Liver (tissue), 9 donors: ENCODE measurements around the gene POU3F1. TPM values are rescaled to one million over a fixed set of nuclear protein-coding genes. Genes with fewer than 3 reads are reported as not detected.

ENCODE experiments used
- DNase-seq: peaks from one replicate; pipeline ENCODE4 v3.0.0-alpha.2; 2017; ENCODE audit warnings: low spot score
- H3K27ac ChIP-seq, 2 donors: one replicate each; pipeline ENCODE4 v1.7.0; 2013; ENCODE audit warnings: inconsistent platforms in 2 of 2, low read length in 2 of 2, control low read depth in 1 of 2, low read depth in 1 of 2, mild to moderate bottlenecking in 1 of 2
- H3K27me3 ChIP-seq, 4 donors: one replicate each; pipeline versions ENCODE4 v1.6.1 to v1.7.0; 2013; ENCODE audit warnings: low read length in 3 of 4, inconsistent platforms in 1 of 4, mild to moderate bottlenecking in 1 of 4, moderate library complexity in 1 of 4; ENCODE audit not compliant: control insufficient read depth in 4 of 4, insufficient read depth in 4 of 4
- H3K36me3 ChIP-seq, 4 donors: one replicate each; pipeline versions ENCODE4 v1.6.1 to v1.7.0; 2013; ENCODE audit warnings: low read length in 3 of 4, mild to moderate bottlenecking in 3 of 4, low read depth in 1 of 4, moderate library complexity in 1 of 4; ENCODE audit not compliant: control insufficient read depth in 4 of 4, insufficient read depth in 3 of 4
- H3K4me1 ChIP-seq, 4 donors: one replicate each; pipeline versions ENCODE4 v1.6.1 to v1.7.0; 2013; ENCODE audit warnings: low read length in 3 of 4, mild to moderate bottlenecking in 3 of 4, moderate library complexity in 1 of 4; ENCODE audit not compliant: control insufficient read depth in 4 of 4, insufficient read depth in 4 of 4
- H3K4me3 ChIP-seq, 3 donors: one replicate each; pipeline versions ENCODE4 v1.6.1 to v1.7.0; 2013; ENCODE audit warnings: low read length in 3 of 3, control low read depth in 1 of 3, low read depth in 1 of 3, mild to moderate bottlenecking in 1 of 3
- H3K9ac ChIP-seq, 2 donors: one replicate each; pipeline ENCODE4 v1.7.0; 2013; ENCODE audit warnings: low read length in 2 of 2, mild to moderate bottlenecking in 2 of 2, moderate library complexity in 2 of 2, control low read depth in 1 of 2, low read depth in 1 of 2
- H3K9me3 ChIP-seq, 4 donors: one replicate each; pipeline versions ENCODE4 v1.6.1 to v1.7.0; 2013; ENCODE audit warnings: low read length in 3 of 4; ENCODE audit not compliant: control insufficient read depth in 4 of 4
- EGR1 ChIP-seq, 2 donors: IDR thresholded peaks; 2 replicates each; pipeline ENCODE4 v1.6.1; 2016 to 2018; ENCODE audit warnings: antibody characterized with exemption in 2 of 2, low read depth in 2 of 2
- FOXA1 ChIP-seq: IDR thresholded peaks from 2 replicates; pipeline ENCODE4 v1.6.1; 2016; ENCODE audit warnings: antibody characterized with exemption
- GABPA ChIP-seq, 2 donors: IDR thresholded peaks in 1 of 2; conservative IDR thresholded peaks in 1 of 2; 2 replicates each; pipeline ENCODE4 v1.6.1; 2016; ENCODE audit warnings: antibody characterized with exemption in 2 of 2, mild to moderate bottlenecking in 1 of 2, moderate library complexity in 1 of 2
- HNF4A ChIP-seq, 2 donors: conservative IDR thresholded peaks; 2 replicates each; pipeline ENCODE4 v1.6.1; 2016; ENCODE audit warnings: antibody characterized with exemption in 2 of 2, mild to moderate bottlenecking in 2 of 2
- HNF4G ChIP-seq: IDR thresholded peaks from 2 replicates; pipeline ENCODE4 v1.6.1; 2016; ENCODE audit warnings: antibody characterized with exemption
- JUND ChIP-seq, 2 donors: IDR thresholded peaks; 2 replicates each; pipeline ENCODE4 v1.6.1; 2016; ENCODE audit warnings: antibody characterized with exemption in 2 of 2
- NR2F2 ChIP-seq: IDR thresholded peaks from 2 replicates; pipeline ENCODE4 v1.6.1; 2016; ENCODE audit warnings: antibody characterized with exemption
- RAD21 ChIP-seq, 2 donors: IDR thresholded peaks; 2 replicates each; pipeline ENCODE4 v1.6.1; 2016; ENCODE audit warnings: antibody characterized with exemption in 2 of 2, mild to moderate bottlenecking in 2 of 2
- RXRA ChIP-seq, 2 donors: IDR thresholded peaks; 2 replicates each; pipeline ENCODE4 v1.6.1; 2017 to 2018; ENCODE audit warnings: antibody characterized with exemption in 2 of 2, mild to moderate bottlenecking in 1 of 2
- SP1 ChIP-seq: IDR thresholded peaks from 2 replicates; pipeline ENCODE4 v1.6.1; 2018; ENCODE audit warnings: antibody characterized with exemption, mild to moderate bottlenecking
- YY1 ChIP-seq: IDR thresholded peaks from 2 replicates; pipeline ENCODE4 v1.6.1; 2016; ENCODE audit warnings: antibody characterized with exemption, mild to moderate bottlenecking
- WGBS: extraction: QIAGEN DNeasy Blood & Tissue Kit; methylation state at CpG from one replicate; pipeline ENCODE4 v1.1.7; 2013; 5-methylcytosine and 5-hydroxymethylcytosine counted together
- polyA plus RNA-seq, 2 donors: library from polyadenylated mRNA; stranded (reverse) in 1 of 2; unstranded in 1 of 2; fragments of 200-250 nt in 1 of 2; fragments of >200 nt in 1 of 2; fragmentation: Nextera tagmentation in 1 of 2; extraction: Ambion mirVana in 1 of 2; gene quantifications; one replicate each; pipeline versions ENCODE4 v1.2.1 to v1.2.3, GENCODE V29; 2013 to 2015
- total RNA-seq, 2 donors: library from RNA; depleted of rRNA; stranded (reverse); fragments of >200 nt; gene quantifications; one replicate each; pipeline ENCODE4 v1.2.3, GENCODE V29; 2014
- TF ChIP-seq, protein P1 (sequence below): IDR thresholded peaks from 2 replicates; pipeline ENCODE4 v1.6.1; 2016; ENCODE audit warnings: antibody characterized with exemption
- TF ChIP-seq, protein P2 (sequence below): IDR thresholded peaks from 2 replicates; pipeline ENCODE4 v1.6.1; 2016; ENCODE audit warnings: antibody characterized with exemption
- TF ChIP-seq, protein P3 (sequence below): IDR thresholded peaks from 2 replicates; pipeline ENCODE4 v1.6.1; 2016; ENCODE audit warnings: antibody characterized with exemption, mild to moderate bottlenecking
- TF ChIP-seq, protein P4 (sequence below): fragments of 150-350 bp; IDR thresholded peaks from 2 replicates; pipeline ENCODE4 v1.5.1; 2017; ENCODE audit warnings: improper control_type of control experiment, low read depth, low read length; ENCODE audit not compliant: missing input control
- TF ChIP-seq, protein P5 (sequence below): IDR thresholded peaks from 2 replicates; pipeline ENCODE4 v1.6.1; 2016; ENCODE audit warnings: antibody characterized with exemption
- donor health status: healthy.
- donor health status: healthy.
- donor health status: healthy.
- donor health status: healthy.
- donor health status: healthy.

Gene POU3F1
- total and polyA plus RNA-seq, 4 donors: not detected

DNA sequence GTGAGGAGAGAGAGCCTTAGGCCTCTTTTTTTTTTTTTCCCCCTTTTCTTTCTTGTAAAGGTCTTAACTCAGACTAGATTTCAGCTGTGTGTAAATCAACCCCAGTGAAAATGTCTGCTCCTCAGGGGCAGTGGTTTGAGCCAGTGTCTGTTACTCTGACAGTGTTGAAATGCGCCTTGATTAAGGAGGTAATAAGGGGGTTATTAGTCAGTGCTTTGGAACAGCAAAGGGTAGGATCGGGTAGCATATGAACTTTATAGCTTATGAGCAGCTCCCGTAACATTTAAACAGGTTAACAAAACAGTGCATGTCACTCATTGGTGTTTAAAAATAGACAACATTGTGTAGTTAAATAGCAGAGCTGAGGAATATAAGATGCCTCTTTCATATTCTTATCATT lies 23.8 kb downstream of the POU3F1 start:
- Histone ChIP-seq H3K36me3 (peaks cover 6 to 71% (median 59%) of the 10 kb centered on the region in 4 donors), H3K4me1 (peaks cover 0 to 2% (median 0%) of the 10 kb centered on the region in 4 donors), H3K9me3 (no peaks in the 10 kb centered on the region), H3K9ac (no peak overlapping the region), H3K27ac (no peak overlapping the region), H3K27me3 (no peaks in the 10 kb centered on the region), H3K4me3 (no peak overlapping the region)
- 93% methylated on average over 3 of the region's 3 CpGs for WGBS
- DNase-seq: no peak
- TF ChIP-seq GABPA (IDR thresholded peaks at IDR 0.05 in 1 of 2, conservative IDR thresholded peaks at IDR 0.05 in 1 of 2) (no peak), EGR1 (IDR thresholded peaks at IDR 0.05; ENCODE audit: low read depth in 2 of 2) (no peak), NR2F2 (no peak), RAD21 (IDR thresholded peaks at IDR 0.05) (no peak), FOXA1 (no peak), HNF4G (no peak), RXRA (IDR thresholded peaks at IDR 0.05) (no peak), SP1 (no peak), JUND (IDR thresholded peaks at IDR 0.05) (no peak)
- TF ChIP-seq, protein P1, sequence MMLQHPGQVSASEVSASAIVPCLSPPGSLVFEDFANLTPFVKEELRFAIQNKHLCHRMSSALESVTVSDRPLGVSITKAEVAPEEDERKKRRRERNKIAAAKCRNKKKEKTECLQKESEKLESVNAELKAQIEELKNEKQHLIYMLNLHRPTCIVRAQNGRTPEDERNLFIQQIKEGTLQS: no peak
- TF ChIP-seq, protein P2, sequence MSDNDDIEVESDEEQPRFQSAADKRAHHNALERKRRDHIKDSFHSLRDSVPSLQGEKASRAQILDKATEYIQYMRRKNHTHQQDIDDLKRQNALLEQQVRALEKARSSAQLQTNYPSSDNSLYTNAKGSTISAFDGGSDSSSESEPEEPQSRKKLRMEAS: no peak
- TF ChIP-seq, protein P3, sequence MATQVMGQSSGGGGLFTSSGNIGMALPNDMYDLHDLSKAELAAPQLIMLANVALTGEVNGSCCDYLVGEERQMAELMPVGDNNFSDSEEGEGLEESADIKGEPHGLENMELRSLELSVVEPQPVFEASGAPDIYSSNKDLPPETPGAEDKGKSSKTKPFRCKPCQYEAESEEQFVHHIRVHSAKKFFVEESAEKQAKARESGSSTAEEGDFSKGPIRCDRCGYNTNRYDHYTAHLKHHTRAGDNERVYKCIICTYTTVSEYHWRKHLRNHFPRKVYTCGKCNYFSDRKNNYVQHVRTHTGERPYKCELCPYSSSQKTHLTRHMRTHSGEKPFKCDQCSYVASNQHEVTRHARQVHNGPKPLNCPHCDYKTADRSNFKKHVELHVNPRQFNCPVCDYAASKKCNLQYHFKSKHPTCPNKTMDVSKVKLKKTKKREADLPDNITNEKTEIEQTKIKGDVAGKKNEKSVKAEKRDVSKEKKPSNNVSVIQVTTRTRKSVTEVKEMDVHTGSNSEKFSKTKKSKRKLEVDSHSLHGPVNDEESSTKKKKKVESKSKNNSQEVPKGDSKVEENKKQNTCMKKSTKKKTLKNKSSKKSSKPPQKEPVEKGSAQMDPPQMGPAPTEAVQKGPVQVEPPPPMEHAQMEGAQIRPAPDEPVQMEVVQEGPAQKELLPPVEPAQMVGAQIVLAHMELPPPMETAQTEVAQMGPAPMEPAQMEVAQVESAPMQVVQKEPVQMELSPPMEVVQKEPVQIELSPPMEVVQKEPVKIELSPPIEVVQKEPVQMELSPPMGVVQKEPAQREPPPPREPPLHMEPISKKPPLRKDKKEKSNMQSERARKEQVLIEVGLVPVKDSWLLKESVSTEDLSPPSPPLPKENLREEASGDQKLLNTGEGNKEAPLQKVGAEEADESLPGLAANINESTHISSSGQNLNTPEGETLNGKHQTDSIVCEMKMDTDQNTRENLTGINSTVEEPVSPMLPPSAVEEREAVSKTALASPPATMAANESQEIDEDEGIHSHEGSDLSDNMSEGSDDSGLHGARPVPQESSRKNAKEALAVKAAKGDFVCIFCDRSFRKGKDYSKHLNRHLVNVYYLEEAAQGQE: no peak
- TF ChIP-seq, protein P4, sequence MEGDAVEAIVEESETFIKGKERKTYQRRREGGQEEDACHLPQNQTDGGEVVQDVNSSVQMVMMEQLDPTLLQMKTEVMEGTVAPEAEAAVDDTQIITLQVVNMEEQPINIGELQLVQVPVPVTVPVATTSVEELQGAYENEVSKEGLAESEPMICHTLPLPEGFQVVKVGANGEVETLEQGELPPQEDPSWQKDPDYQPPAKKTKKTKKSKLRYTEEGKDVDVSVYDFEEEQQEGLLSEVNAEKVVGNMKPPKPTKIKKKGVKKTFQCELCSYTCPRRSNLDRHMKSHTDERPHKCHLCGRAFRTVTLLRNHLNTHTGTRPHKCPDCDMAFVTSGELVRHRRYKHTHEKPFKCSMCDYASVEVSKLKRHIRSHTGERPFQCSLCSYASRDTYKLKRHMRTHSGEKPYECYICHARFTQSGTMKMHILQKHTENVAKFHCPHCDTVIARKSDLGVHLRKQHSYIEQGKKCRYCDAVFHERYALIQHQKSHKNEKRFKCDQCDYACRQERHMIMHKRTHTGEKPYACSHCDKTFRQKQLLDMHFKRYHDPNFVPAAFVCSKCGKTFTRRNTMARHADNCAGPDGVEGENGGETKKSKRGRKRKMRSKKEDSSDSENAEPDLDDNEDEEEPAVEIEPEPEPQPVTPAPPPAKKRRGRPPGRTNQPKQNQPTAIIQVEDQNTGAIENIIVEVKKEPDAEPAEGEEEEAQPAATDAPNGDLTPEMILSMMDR: no peak

DNA sequence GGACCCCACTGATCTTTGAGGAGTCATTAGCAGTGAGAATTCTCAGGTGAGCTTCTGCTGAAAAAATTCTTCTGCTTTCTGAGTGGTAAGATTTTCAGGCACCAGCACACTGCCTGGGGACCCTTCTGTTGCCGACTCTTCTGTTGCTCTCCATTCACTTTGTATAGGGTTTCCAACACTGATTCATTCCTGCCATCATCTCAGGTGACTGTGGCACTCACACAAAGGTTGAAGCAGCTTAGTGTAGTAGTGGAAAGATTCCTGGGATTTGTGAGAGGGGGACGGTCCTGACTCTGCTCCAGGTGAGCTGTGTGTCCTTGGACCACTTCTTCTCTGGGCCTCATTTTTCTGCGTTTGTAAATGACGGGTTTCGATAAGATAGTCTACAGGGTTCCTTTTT lies 24.6 kb downstream of the POU3F1 start:
- 97% methylated on average over 5 of the region's 5 CpGs for WGBS
- TF ChIP-seq, protein P1: no peak
- TF ChIP-seq YY1 (no peak), GABPA (IDR thresholded peaks at IDR 0.05 in 1 of 2, conservative IDR thresholded peaks at IDR 0.05 in 1 of 2) (no peak), HNF4G (no peak), RAD21 (IDR thresholded peaks at IDR 0.05) (no peak), HNF4A (conservative IDR thresholded peaks at IDR 0.05) (no peak), EGR1 (IDR thresholded peaks at IDR 0.05; ENCODE audit: low read depth in 2 of 2) (no peak), FOXA1 (no peak)
- TF ChIP-seq, protein P5, sequence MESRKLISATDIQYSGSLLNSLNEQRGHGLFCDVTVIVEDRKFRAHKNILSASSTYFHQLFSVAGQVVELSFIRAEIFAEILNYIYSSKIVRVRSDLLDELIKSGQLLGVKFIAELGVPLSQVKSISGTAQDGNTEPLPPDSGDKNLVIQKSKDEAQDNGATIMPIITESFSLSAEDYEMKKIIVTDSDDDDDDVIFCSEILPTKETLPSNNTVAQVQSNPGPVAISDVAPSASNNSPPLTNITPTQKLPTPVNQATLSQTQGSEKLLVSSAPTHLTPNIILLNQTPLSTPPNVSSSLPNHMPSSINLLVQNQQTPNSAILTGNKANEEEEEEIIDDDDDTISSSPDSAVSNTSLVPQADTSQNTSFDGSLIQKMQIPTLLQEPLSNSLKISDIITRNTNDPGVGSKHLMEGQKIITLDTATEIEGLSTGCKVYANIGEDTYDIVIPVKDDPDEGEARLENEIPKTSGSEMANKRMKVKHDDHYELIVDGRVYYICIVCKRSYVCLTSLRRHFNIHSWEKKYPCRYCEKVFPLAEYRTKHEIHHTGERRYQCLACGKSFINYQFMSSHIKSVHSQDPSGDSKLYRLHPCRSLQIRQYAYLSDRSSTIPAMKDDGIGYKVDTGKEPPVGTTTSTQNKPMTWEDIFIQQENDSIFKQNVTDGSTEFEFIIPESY: no peak
- TF ChIP-seq, protein P2: no peak
- TF ChIP-seq, protein P4: no peak
- no peaks in the 10 kb centered on the region for H3K9me3 ChIP-seq
- no peak overlapping the region for H3K27ac ChIP-seq
- no peak overlapping the region for H3K9ac ChIP-seq
- H3K27me3 ChIP-seq: no peaks in the 10 kb centered on the region
- no peak overlapping the region for H3K4me3 ChIP-seq
- H3K4me1 ChIP-seq: peaks cover 0 to 2% (median 0%) of the 10 kb centered on the region in 4 donors
- DNase-seq: no peak
- peaks cover 6 to 79% (median 65%) of the 10 kb centered on the region in 4 donors for H3K36me3 ChIP-seq
